SU-DHL-6 (cell line): Measurements from ENCODE around the gene PLA2G4B.

Experiments
- CTCF ChIP-seq: fragments of 200-600 bp; sonication (generic); IDR thresholded peaks from one replicate; pipeline ENCODE4 v1.5.1; 2017; ENCODE audit warnings: antibody characterized with exemption, mild to moderate bottlenecking, low read length, moderate library complexity; ENCODE audit not compliant: insufficient read depth, poor library complexity, severe bottlenecking
- EZH2phosphoT487 ChIP-seq: fragments of 200-600 bp; sonication (generic), shearing (Covaris generic); conservative IDR thresholded peaks from 2 replicates; pipeline ENCODE4 v1.6.1; 2018; ENCODE audit warnings: mild to moderate bottlenecking, antibody characterized with exemption, low read length, moderate library complexity, mixed read lengths

GRCh38 chr15:41791547-41791937 lies 47.1 kb upstream of the PLA2G4B start:
- TF ChIP-seq CTCF (no peak), EZH2phosphoT487 (no peak)
